Erythroblast (primary cell): ENCODE results near the gene ISL2.

ENCODE experiments used
- GATA1 ChIP-seq: IDR thresholded peaks from 2 replicates; pipeline ENCODE4 v1.6.1; 2011; ENCODE audit warnings: low read depth, mild to moderate bottlenecking, control low read depth, low read length, moderate library complexity
- POLR2A ChIP-seq: IDR thresholded peaks from 2 replicates; pipeline ENCODE4 v1.6.1; 2011; ENCODE audit warnings: mild to moderate bottlenecking, low read length

GRCh38 chr15:76384409-76384808 is 47.8 kb downstream of the ISL2 start:
- TF ChIP-seq POLR2A = no peak
- TF ChIP-seq GATA1 = no peak
